Tibial nerve (tissue), 4 donors: Measurements from ENCODE around the gene FAM217A.

Experiments
- CTCF ChIP-seq, 5 experiments: fragments of 200-600 bp in 3 of 5; fragments of 450-650 bp in 2 of 5; sonication (generic) in 3 of 5; IDR thresholded peaks; one replicate each; pipeline ENCODE4 v1.5.1; 2016 to 2019; ENCODE audit warnings: antibody characterized with exemption in 5 of 5, mild to moderate bottlenecking in 3 of 5, moderate library complexity in 2 of 5
- EP300 ChIP-seq, 2 donors: sonication (generic); formaldehyde crosslinking; IDR thresholded peaks; one replicate each; pipeline ENCODE4 v1.6.1; 2017; ENCODE audit warnings: antibody characterized with exemption in 2 of 2, mild to moderate bottlenecking in 1 of 2
- POLR2A ChIP-seq, 2 donors: fragments of 450-650 bp; IDR thresholded peaks; one replicate each; pipeline ENCODE4 v1.6.1; 2017; ENCODE audit warnings: antibody characterized with exemption in 2 of 2, mild to moderate bottlenecking in 2 of 2, moderate library complexity in 2 of 2

- TF ChIP-seq POLR2A (IDR thresholded peaks at IDR 0.05) (no peak), CTCF (IDR thresholded peaks at IDR 0.05) (no peak), EP300 (IDR thresholded peaks at IDR 0.05) (no peak)
These were observed 14.4 kb upstream of the FAM217A start for GRCh38 chr6:4093288-4093687.
